HEK293T (cell line): Measurements from ENCODE around the gene DCN.

Experiments used
- CTBP1 ChIP-seq: fragments of 450-650 bp; IDR thresholded peaks from 2 replicates; pipeline ENCODE4 v1.6.1; 2016; ENCODE audit warnings: borderline replicate concordance
- FOXK2 ChIP-seq: fragments of 450-650 bp; IDR thresholded peaks from 2 replicates; pipeline ENCODE4 v1.6.1; 2016; ENCODE audit warnings: mild to moderate bottlenecking
- SP1 ChIP-seq: fragments of 450-650 bp; IDR thresholded peaks from 2 replicates; pipeline ENCODE4 v1.6.1; 2017

DNA sequence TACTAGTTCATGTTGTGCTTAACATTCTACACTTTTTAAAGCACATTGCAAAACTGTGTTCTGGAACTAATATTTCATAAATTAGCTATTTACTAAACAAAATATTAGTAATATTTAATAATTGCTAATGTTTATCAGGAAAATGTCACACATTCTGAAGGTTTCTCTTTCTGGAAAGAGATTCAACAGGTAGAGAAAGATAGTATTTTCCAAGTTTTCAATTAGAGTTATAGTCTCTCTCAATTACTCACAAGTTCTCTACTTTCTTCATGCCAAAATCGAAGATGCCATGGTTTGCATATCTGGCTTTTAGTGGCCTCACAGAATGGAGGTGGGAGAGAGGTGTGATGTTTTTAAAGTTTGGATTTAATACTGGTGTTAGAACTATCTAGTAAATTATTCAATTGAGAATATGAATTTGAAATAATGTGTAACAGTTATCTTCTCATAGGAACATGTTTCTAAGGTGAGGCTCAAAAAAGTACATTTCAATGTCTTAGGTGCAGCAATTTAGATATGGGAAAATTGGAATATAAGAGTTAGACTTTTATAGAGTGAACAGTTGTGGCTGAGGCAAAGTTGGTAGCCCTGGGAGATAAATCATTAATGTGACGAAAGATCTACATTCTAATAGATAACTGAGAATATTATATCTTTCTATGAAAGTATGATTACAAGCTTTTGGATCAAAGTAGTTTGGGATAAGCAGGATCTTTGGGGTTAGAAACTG, 72.9 kb downstream of the DCN start:
- TF ChIP-seq FOXK2, result no peak
- no peak for TF ChIP-seq CTBP1
- no peak for TF ChIP-seq SP1
